ENCODE measurements around the gene SLC35F6.
"Not testable (repeated sequence)": the region's sequence is repeated elsewhere in the genome, so short reads cannot be mapped to it uniquely, and the experiment has no call there.

Gene SLC35F6

DNA sequence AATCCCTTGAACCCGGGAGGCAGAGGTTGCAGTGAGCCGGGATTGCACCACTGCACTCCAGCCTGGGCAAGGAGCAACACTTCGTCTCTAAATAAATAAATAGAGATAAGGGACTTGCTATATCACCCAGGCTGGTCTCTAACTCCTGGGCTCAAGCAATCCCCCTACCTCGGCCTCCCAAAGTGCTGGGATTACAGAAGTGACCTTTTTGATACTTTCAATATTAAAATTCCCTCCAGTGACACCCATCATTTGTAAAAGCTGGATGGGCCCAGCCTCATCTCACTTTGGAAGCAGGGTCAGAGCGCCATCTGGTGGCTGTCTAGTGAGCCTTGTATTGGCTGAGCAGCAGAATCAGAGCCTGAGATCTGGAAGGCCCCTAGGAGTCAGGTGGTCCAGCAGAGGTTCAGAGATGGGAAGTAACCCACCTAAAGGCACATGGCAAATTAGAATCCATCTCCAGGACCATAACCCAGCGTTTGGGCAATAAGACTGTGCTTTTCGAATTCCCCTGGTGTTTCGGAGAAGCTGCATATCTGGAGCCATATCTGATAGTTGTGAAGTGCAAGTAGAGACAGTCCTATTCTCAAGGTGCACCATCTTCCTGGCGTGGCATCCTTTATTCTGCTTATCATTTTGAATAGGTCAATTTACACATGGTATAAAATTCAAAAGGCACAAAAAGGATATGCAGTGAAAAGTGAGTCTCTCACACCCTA lies 18.3 kb upstream of the SLC35F6 start:
- no peak overlapping the region for H3K4me3 ChIP-seq (ENCODE audit: low read depth in 1 of 2, low read length in 2 of 2)
- H3K27ac ChIP-seq (ENCODE audit: low read length) = no peak overlapping the region
- no peaks in the 10 kb centered on the region for H3K27me3 ChIP-seq (ENCODE audit: low read depth, low read length)
- H3K36me3 ChIP-seq (ENCODE audit: control insufficient read depth in 1 of 2, insufficient read depth in 2 of 2, low read length in 2 of 2) = no peaks in the 10 kb centered on the region
- H3K9me3 ChIP-seq (ENCODE audit: control insufficient read depth in 1 of 2, low read length in 2 of 2) = no peaks in the 10 kb centered on the region
- no peaks in the 10 kb centered on the region for H3K4me1 ChIP-seq (ENCODE audit: control insufficient read depth in 1 of 2, insufficient read depth in 2 of 2, low read length in 2 of 2)

DNA sequence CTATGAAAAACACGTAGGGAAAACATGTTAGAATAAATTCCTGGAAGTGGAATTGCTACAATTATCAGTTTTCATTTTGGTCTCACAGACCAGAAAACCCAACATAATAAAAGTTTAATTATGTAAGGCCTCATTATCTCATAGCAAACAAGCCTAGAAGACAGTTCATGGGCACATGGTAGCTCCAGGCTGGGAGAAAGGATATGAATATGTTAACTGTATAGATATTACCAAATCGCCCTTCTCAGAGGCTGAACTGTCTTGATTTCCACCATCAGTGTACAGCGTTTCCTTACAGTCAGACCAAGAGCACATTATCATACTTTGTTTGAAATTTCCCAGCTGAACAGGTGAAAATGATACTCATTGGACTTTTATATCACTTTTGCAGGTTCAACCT lies 17.1 kb upstream of the SLC35F6 start:
- Histone ChIP-seq H3K27me3 (ENCODE audit: low read depth, low read length) (no peaks in the 10 kb centered on the region), H3K4me3 (ENCODE audit: low read depth in 1 of 2, low read length in 2 of 2) (no peak overlapping the region)

DNA sequence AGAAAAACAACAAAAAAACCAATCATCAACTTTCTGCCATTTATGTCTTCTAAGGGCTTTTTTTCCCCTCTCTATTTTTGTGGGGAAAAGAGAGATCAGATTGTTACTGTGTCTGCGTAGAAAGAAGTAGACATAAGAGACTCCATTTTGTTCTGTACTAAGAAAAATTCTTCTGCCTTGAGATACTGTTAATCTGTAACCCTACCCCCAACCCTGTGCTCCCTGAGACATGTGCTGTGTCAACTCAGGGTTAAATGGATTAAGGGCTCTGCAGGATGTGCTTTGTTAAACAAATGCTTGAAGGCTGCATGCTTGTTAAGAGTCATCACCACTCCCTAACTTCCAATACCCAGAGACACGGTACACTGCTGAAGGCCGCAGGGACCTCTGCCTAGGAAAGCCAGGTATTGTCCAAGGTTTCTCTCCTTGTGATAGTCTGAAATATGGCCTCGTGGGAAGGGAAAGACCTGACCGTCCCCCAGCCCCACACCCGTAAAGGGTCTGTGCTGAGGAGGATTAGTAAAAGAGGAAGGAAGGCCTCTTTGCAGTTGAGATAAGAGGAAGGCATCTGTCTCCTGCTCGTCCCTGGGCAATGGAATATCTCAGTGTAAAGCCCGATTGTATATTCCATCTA lies 14.2 kb upstream of the SLC35F6 start:
- H3K4me1 ChIP-seq (ENCODE audit: control insufficient read depth in 1 of 2, insufficient read depth in 2 of 2, low read length in 2 of 2); H3K4me3 ChIP-seq (ENCODE audit: low read depth in 1 of 2, low read length in 2 of 2); H3K36me3 ChIP-seq (ENCODE audit: control insufficient read depth in 1 of 2, insufficient read depth in 2 of 2, low read length in 2 of 2); H3K27me3 ChIP-seq (ENCODE audit: low read depth, low read length); H3K9me3 ChIP-seq (ENCODE audit: control insufficient read depth in 1 of 2, low read length in 2 of 2); H3K27ac ChIP-seq (ENCODE audit: low read length): not testable (repeated sequence)

More for the DNA sequence above, 17.1 kb upstream of the SLC35F6 start:
- Histone ChIP-seq H3K4me1 (ENCODE audit: control insufficient read depth in 1 of 2, insufficient read depth in 2 of 2, low read length in 2 of 2) (no peaks in the 10 kb centered on the region), H3K9me3 (ENCODE audit: control insufficient read depth in 1 of 2, low read length in 2 of 2) (no peaks in the 10 kb centered on the region), H3K27ac (ENCODE audit: low read length) (no peak overlapping the region), H3K36me3 (ENCODE audit: control insufficient read depth in 1 of 2, insufficient read depth in 2 of 2, low read length in 2 of 2) (no peaks in the 10 kb centered on the region)

DNA sequence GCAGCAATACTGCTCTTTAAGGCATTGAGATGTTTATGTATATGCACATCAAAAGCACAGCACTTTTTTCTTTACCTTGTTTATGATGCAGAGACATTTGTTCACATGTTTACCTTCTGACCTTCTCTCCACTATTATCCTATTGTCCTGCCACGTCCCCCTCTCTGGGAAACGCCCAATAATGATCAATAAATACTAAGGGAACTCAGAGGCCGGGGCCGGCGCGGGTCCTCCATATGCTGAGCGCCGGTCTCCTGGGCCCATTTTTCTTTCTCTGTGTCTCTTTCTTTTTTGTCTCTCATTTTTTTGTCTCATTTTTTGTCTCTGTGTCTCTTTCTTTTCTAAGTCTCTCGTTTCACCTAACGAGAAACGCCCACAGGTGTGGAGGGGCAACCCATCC lies 13.6 kb upstream of the SLC35F6 start:
- not testable (repeated sequence) for H3K4me1 ChIP-seq (ENCODE audit: control insufficient read depth in 1 of 2, insufficient read depth in 2 of 2, low read length in 2 of 2); H3K36me3 ChIP-seq (ENCODE audit: control insufficient read depth in 1 of 2, insufficient read depth in 2 of 2, low read length in 2 of 2); H3K27me3 ChIP-seq (ENCODE audit: low read depth, low read length); H3K9me3 ChIP-seq (ENCODE audit: control insufficient read depth in 1 of 2, low read length in 2 of 2); H3K27ac ChIP-seq (ENCODE audit: low read length); H3K4me3 ChIP-seq (ENCODE audit: low read depth in 1 of 2, low read length in 2 of 2)

DNA sequence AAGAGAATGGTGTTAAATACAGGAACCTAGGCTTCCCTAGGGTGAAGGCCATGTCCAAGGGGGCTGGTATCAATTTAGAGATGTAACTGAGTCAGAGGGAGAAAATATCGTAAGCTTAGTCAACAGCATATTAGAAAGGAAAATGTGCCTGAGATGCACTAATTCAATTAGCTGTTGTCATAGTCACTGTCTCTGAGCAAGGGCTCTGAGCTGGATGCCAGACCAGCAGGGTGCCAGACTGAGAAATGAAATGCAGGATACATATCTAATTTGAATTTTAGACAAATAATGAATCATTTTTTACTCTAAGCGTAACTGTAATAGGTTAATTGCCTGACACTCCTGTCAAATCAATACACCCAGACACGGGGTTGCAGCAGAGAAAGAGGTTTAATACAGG lies 11.4 kb upstream of the SLC35F6 start:
- Histone ChIP-seq H3K9me3 (ENCODE audit: control insufficient read depth in 1 of 2, low read length in 2 of 2) (no peaks in the 10 kb centered on the region), H3K27me3 (ENCODE audit: low read depth, low read length) (no peaks in the 10 kb centered on the region), H3K4me3 (ENCODE audit: low read depth in 1 of 2, low read length in 2 of 2) (no peak overlapping the region), H3K4me1 (ENCODE audit: control insufficient read depth in 1 of 2, insufficient read depth in 2 of 2, low read length in 2 of 2) (no peaks in the 10 kb centered on the region), H3K27ac (ENCODE audit: low read length) (no peak overlapping the region), H3K36me3 (ENCODE audit: control insufficient read depth in 1 of 2, insufficient read depth in 2 of 2, low read length in 2 of 2) (no peaks in the 10 kb centered on the region)

DNA sequence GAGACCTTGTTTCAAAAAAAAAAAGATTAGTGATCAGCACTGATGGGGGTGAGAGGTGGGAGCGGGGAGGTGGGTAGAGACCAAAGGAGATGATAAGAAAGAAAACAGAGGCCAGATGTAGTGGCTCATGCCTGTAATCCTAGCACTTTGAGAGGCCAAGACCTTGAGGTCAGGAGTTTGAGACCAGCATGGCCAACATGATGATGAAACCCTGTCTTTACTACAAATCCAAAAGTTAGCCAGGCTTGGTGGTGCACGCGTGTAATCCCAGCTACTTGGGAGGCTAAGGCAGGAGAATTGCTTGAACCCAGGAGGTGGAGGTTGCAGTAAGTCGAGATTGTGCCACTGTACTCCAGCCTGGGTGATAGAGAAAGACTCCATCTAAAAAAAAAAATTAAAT lies 9.5 kb upstream of the SLC35F6 start:
- Histone ChIP-seq H3K4me1 (ENCODE audit: control insufficient read depth in 1 of 2, insufficient read depth in 2 of 2, low read length in 2 of 2) (peaks cover 0 to 6% of the 10 kb centered on the region in 2 donors), H3K36me3 (ENCODE audit: control insufficient read depth in 1 of 2, insufficient read depth in 2 of 2, low read length in 2 of 2) (no peaks in the 10 kb centered on the region), H3K27ac (ENCODE audit: low read length) (no peak overlapping the region), H3K4me3 (ENCODE audit: low read depth in 1 of 2, low read length in 2 of 2) (no peak overlapping the region), H3K9me3 (ENCODE audit: control insufficient read depth in 1 of 2, low read length in 2 of 2) (no peaks in the 10 kb centered on the region), H3K27me3 (ENCODE audit: low read depth, low read length) (no peaks in the 10 kb centered on the region)

DNA sequence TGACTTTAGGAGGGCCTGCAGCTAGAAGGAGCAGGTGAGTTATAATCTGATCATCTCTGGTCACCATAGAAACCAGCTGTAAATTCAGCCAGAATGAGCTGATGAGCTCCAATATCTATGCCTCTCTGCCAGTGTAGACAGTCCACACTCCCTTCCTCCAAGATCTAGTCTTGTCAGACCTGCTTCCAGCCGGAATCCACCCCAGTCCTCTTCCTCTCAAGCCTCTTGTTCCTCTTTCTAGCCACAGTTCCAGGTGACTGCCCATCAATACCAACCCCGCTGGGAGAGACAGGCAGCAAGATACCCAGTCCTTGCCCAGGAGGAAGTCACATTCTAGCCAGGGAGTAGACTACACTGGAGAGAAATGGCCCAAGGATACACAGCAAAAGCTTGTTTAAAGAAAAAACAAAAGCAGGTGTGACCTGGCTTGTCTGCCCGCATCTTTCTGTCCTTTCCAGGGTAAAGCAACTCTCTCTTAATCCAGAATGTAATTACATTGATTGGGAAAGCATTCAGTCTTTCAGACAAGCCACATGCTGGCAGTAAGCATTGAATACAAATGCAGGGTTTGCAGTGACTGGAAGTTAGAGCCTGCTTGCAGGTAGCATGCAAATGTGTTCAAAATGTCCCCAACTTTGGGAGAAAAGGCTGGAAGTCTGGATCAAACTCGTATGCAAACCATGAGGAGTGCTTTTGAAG lies 9.0 kb upstream of the SLC35F6 start:
- H3K4me1 ChIP-seq (ENCODE audit: control insufficient read depth in 1 of 2, insufficient read depth in 2 of 2, low read length in 2 of 2) = peaks cover 0 to 6% of the 10 kb centered on the region in 2 donors
- no peak overlapping the region for H3K4me3 ChIP-seq (ENCODE audit: low read depth in 1 of 2, low read length in 2 of 2)
- H3K27ac ChIP-seq (ENCODE audit: low read length) = no peak overlapping the region
- no peaks in the 10 kb centered on the region for H3K36me3 ChIP-seq (ENCODE audit: control insufficient read depth in 1 of 2, insufficient read depth in 2 of 2, low read length in 2 of 2)
- H3K9me3 ChIP-seq (ENCODE audit: control insufficient read depth in 1 of 2, low read length in 2 of 2) = no peaks in the 10 kb centered on the region
- no peaks in the 10 kb centered on the region for H3K27me3 ChIP-seq (ENCODE audit: low read depth, low read length)

DNA sequence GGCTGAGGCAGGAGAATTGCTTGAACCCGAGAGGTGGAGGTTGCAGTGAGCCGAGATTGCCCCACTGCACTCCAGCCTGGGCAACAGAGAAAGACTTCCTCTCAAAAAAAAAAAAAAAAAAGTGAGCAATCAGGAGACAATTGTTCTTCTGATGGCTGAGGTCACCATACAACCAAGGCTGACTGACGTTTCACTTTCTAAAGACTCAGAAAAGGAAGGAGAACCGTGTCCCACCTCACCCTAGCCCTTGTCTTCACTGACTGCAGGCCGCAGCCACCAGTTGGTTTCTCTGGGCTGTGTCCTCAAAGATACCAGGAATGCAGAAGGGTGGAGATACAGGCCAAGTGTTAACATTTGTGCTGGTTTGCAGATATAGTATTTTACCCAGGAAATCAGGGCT lies 7.7 kb upstream of the SLC35F6 start:
- Histone ChIP-seq H3K9me3 (ENCODE audit: control insufficient read depth in 1 of 2, low read length in 2 of 2) (no peaks in the 10 kb centered on the region), H3K4me1 (ENCODE audit: control insufficient read depth in 1 of 2, insufficient read depth in 2 of 2, low read length in 2 of 2) (peaks cover 0 to 6% of the 10 kb centered on the region in 2 donors), H3K27ac (ENCODE audit: low read length) (no peak overlapping the region)

DNA sequence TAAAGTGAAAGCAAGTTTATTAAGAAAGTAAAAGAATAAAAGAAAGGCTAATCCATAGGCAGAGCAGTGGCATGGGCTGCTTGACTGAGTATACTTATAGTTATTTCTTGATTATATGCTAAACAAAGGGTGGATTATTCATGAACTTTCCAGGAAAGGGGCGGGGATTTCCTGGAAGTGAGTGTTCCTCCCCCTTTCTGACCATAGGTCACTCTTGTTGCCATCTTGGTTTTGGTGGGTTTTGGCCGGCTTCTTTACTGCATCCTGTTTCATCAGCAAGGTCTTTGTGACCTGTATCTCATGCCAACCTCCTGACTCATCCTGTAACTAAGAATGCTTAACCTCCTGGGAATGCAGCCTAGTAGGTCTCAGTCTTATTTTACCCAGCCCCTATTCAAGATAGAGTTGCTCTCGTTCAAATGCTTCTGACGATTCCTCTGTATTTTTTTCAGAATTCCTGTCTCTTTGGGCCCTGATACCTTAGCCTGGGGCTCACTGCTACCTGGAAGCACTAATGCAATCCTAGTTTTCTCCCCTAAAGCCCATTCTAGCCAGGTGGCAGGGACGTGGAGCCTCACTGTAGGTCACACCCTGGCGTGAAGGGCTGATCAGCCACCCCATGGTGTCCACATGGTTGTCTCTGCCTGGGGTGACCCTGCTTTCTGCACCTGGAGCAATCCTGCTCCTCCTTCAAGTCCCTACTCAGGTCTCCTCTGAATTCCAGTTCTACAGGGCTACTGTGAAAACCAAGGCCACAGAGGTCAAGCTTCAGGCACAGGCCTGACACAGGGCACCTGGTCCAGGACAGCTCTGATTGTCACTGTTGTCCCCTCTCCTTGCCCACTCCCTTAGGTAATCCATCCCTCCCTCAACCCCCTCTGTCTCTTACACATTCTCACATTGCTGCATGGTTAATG lies 6.0 kb upstream of the SLC35F6 start:
- H3K4me1 ChIP-seq (ENCODE audit: control insufficient read depth in 1 of 2, insufficient read depth in 2 of 2, low read length in 2 of 2) = peaks cover 0 to 6% of the 10 kb centered on the region in 2 donors
- no peak overlapping the region for H3K27ac ChIP-seq (ENCODE audit: low read length)
- no peak overlapping the region for H3K4me3 ChIP-seq (ENCODE audit: low read depth in 1 of 2, low read length in 2 of 2)

More for the DNA sequence above, 7.7 kb upstream of the SLC35F6 start:
- Histone ChIP-seq H3K36me3 (ENCODE audit: control insufficient read depth in 1 of 2, insufficient read depth in 2 of 2, low read length in 2 of 2) (no peaks in the 10 kb centered on the region), H3K27me3 (ENCODE audit: low read depth, low read length) (no peaks in the 10 kb centered on the region), H3K4me3 (ENCODE audit: low read depth in 1 of 2, low read length in 2 of 2) (no peak overlapping the region)

DNA sequence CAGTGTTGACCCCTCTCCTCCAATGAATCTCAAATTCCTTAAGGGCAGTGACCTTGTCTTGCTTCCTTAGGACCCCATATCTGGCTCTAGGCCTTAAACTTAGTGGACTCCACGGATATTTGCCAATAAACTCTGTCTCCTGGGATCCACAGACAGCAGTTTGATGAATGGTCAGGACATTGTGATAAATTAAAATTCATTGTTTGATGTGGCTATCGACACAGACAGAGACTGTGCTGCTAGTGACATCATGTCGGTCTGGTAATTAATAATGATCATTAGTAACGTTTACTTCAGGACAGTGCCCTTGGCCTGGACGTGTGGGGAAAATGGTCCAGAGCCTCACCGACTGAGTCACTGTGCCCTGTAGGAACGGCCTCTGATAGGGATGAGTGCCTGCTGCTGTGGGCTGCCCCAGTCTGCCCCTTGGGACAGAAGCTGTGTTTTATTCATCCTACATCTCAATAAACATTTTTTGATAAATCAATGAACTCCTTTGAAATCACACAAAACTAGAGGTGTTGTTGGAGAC lies 5.2 kb upstream of the SLC35F6 start:
- Histone ChIP-seq H3K27me3 (ENCODE audit: low read depth, low read length) (no peaks in the 10 kb centered on the region), H3K9me3 (ENCODE audit: control insufficient read depth in 1 of 2, low read length in 2 of 2) (no peaks in the 10 kb centered on the region), H3K27ac (ENCODE audit: low read length) (no peak overlapping the region), H3K4me3 (ENCODE audit: low read depth in 1 of 2, low read length in 2 of 2) (no peak overlapping the region), H3K36me3 (ENCODE audit: control insufficient read depth in 1 of 2, insufficient read depth in 2 of 2, low read length in 2 of 2) (no peaks in the 10 kb centered on the region), H3K4me1 (ENCODE audit: control insufficient read depth in 1 of 2, insufficient read depth in 2 of 2, low read length in 2 of 2) (peaks cover 0 to 6% of the 10 kb centered on the region in 2 donors)

More for the DNA sequence above, 6.0 kb upstream of the SLC35F6 start:
- Histone ChIP-seq H3K36me3 (ENCODE audit: control insufficient read depth in 1 of 2, insufficient read depth in 2 of 2, low read length in 2 of 2) (no peaks in the 10 kb centered on the region), H3K27me3 (ENCODE audit: low read depth, low read length) (no peaks in the 10 kb centered on the region), H3K9me3 (ENCODE audit: control insufficient read depth in 1 of 2, low read length in 2 of 2) (no peaks in the 10 kb centered on the region)

DNA sequence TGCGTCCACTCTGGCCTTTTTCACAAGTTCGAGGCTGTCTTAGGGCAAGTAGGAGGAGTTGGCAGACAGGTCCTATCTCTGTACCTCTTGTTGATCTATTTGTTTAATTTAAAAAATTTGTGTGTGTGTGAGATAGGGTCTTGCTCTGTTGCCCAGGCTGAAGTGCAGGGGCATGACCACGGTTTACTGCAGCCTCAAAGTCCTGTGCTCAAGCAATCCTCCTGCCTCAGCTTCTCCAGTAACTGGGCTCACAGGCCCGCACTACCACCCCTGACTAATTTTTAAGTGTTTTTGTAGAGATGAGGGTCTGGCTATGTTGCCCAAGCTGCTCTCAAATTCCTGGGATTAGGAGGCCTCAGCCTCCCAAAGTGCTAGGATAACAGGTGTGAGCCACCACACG lies 4.2 kb upstream of the SLC35F6 start:
- Histone ChIP-seq H3K4me3 (ENCODE audit: low read depth in 1 of 2, low read length in 2 of 2) (no peak overlapping the region), H3K36me3 (ENCODE audit: control insufficient read depth in 1 of 2, insufficient read depth in 2 of 2, low read length in 2 of 2) (no peaks in the 10 kb centered on the region), H3K9me3 (ENCODE audit: control insufficient read depth in 1 of 2, low read length in 2 of 2) (no peaks in the 10 kb centered on the region), H3K27ac (ENCODE audit: low read length) (no peak overlapping the region), H3K4me1 (ENCODE audit: control insufficient read depth in 1 of 2, insufficient read depth in 2 of 2, low read length in 2 of 2) (peaks cover 4 to 6% of the 10 kb centered on the region in 2 donors), H3K27me3 (ENCODE audit: low read depth, low read length) (no peaks in the 10 kb centered on the region)

Data from muscle layer of duodenum (tissue), 2 donors.